ENCODE results near the gene PLCG2. TPM values are rescaled to one million over a fixed set of nuclear protein-coding genes. Genes with fewer than 3 reads are reported as not detected.

Gene PLCG2
- total RNA-seq, 2 donors from 2014 or later: 11.6 to 30.9 TPM

DNA sequence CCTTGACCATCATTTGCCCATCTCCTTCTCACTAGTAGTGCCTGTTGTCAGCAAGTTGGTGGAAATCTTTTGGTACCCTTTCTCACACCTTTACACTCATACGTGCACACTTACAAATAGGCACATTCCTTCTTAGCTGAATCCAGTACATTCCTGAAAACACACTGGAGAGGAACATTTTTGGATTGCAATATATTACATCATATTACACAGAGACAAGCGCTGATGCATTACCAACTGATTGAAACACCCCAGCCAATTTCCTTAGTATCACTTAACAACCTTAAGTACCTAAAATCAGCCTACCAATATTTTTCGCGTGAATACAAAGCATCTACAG is 64.1 kb downstream of the PLCG2 start:
- Histone ChIP-seq H3K4me1 (ENCODE audit: control insufficient read depth in 1 of 2, low read depth in 2 of 2) (no peaks in the 10 kb centered on the region), H3K27me3 (replicated peaks; ENCODE audit: insufficient read depth) (no peaks in the 10 kb centered on the region), H3K9me3 (no peaks in the 10 kb centered on the region), H3K36me3 (no peaks in the 10 kb centered on the region), H3K27ac (no peak overlapping the region), H3K4me3 (no peak overlapping the region)
- TF ChIP-seq, protein P1, sequence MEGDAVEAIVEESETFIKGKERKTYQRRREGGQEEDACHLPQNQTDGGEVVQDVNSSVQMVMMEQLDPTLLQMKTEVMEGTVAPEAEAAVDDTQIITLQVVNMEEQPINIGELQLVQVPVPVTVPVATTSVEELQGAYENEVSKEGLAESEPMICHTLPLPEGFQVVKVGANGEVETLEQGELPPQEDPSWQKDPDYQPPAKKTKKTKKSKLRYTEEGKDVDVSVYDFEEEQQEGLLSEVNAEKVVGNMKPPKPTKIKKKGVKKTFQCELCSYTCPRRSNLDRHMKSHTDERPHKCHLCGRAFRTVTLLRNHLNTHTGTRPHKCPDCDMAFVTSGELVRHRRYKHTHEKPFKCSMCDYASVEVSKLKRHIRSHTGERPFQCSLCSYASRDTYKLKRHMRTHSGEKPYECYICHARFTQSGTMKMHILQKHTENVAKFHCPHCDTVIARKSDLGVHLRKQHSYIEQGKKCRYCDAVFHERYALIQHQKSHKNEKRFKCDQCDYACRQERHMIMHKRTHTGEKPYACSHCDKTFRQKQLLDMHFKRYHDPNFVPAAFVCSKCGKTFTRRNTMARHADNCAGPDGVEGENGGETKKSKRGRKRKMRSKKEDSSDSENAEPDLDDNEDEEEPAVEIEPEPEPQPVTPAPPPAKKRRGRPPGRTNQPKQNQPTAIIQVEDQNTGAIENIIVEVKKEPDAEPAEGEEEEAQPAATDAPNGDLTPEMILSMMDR (IDR thresholded peaks at IDR 0.05): no peak
- ATAC-seq (ENCODE audit: insufficient number of reproducible peaks, low FRiP score, low read depth) (no peak), DNase-seq (ENCODE audit: low spot score) (no peak)

DNA sequence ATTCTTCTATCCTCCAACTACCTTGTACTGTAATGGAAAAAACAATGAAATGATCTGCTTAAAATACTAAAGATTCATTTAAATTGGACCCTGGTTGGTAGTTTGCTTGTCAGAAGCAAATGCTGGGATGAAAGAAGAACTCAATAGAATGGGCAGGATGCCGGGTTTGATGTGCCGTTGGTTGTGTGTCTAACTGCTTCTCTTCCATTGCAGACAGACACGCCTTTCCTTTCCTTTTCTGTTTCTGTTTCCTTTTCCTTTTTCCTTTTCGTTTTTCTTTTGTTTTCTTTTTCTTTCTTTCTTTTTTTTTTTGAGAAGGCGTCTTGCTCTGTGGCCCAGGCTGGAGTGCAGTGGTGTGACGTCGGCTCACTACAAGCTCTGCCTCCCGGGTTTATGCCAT is 64.6 kb downstream of the PLCG2 start:
- DNase-seq (ENCODE audit: low spot score) (no peak), ATAC-seq (ENCODE audit: insufficient number of reproducible peaks, low FRiP score, low read depth) (no peak)
- Histone ChIP-seq H3K27ac (no peak overlapping the region), H3K27me3 (replicated peaks; ENCODE audit: insufficient read depth) (no peaks in the 10 kb centered on the region), H3K9me3 (no peaks in the 10 kb centered on the region), H3K36me3 (no peaks in the 10 kb centered on the region), H3K4me1 (ENCODE audit: control insufficient read depth in 1 of 2, low read depth in 2 of 2) (no peaks in the 10 kb centered on the region), H3K4me3 (no peak overlapping the region)
- TF ChIP-seq, protein P1 (IDR thresholded peaks at IDR 0.05): no peak

DNA sequence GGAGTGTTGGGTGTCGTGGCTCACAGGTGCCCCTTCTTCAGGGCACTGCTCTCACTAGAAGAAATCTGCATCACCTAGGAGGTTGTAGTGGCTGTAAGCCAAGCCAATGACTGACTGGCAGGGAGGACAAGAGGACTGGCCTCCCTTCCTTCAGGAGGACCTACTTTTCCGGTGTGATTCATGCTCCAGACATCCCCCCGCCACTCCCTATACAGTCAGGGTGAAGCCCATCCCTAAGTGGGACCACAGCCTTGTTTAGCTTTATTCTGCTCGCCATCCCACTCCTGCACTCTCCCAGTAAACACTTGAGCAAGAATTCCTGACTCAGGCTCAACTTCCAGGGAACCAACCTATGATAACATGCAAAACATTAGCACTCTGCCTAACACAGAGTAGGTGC is 67.0 kb downstream of the PLCG2 start:
- no peaks in the 10 kb centered on the region for H3K27me3 ChIP-seq (replicated peaks; ENCODE audit: insufficient read depth)
- DNase-seq (ENCODE audit: low spot score) (no peak), ATAC-seq (ENCODE audit: insufficient number of reproducible peaks, low FRiP score, low read depth) (no peak)
- no peaks in the 10 kb centered on the region for H3K9me3 ChIP-seq
- no peak overlapping the region for H3K27ac ChIP-seq
- no peaks in the 10 kb centered on the region for H3K4me1 ChIP-seq (ENCODE audit: control insufficient read depth in 1 of 2, low read depth in 2 of 2)
- TF ChIP-seq, protein P1 (IDR thresholded peaks at IDR 0.05): no peak
- H3K36me3 ChIP-seq: no peaks in the 10 kb centered on the region
- H3K4me3 ChIP-seq: no peak overlapping the region

DNA sequence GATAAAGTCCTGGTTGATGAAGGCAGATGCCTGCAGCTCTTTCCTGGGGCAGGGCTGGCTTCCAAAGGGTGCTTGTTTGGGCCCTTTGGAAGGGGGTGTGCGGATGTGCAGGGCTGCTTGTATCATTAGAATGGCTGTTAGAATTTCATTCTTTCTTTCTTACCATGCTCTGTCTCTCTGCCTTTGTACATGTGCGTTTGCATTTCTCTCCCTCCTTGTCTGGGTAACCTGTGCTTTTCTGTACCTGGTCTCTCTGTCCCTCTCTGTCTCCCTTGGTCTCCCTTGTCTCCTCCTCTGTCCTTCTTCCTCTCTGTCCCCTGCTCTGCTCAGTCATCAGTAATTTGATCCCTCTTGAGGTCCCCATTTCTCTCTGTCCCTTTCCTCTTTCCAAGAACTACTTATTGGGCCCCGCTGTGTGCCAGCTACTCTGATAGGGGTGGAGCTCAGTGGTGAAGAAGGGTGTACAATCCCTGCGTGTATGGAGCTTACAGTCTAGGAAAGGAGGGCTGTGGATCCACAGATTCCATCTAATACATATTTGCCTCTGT is 69.3 kb downstream of the PLCG2 start:
- ATAC-seq (ENCODE audit: insufficient number of reproducible peaks, low FRiP score, low read depth): no peak
- Histone ChIP-seq H3K9me3 (no peaks in the 10 kb centered on the region), H3K36me3 (no peaks in the 10 kb centered on the region), H3K4me1 (ENCODE audit: control insufficient read depth in 1 of 2, low read depth in 2 of 2) (no peaks in the 10 kb centered on the region), H3K27me3 (replicated peaks; ENCODE audit: insufficient read depth) (no peaks in the 10 kb centered on the region), H3K4me3 (no peak overlapping the region), H3K27ac (no peak overlapping the region)
- TF ChIP-seq, protein P1 (IDR thresholded peaks at IDR 0.05): no peak
- no peak for DNase-seq (ENCODE audit: low spot score)

DNA sequence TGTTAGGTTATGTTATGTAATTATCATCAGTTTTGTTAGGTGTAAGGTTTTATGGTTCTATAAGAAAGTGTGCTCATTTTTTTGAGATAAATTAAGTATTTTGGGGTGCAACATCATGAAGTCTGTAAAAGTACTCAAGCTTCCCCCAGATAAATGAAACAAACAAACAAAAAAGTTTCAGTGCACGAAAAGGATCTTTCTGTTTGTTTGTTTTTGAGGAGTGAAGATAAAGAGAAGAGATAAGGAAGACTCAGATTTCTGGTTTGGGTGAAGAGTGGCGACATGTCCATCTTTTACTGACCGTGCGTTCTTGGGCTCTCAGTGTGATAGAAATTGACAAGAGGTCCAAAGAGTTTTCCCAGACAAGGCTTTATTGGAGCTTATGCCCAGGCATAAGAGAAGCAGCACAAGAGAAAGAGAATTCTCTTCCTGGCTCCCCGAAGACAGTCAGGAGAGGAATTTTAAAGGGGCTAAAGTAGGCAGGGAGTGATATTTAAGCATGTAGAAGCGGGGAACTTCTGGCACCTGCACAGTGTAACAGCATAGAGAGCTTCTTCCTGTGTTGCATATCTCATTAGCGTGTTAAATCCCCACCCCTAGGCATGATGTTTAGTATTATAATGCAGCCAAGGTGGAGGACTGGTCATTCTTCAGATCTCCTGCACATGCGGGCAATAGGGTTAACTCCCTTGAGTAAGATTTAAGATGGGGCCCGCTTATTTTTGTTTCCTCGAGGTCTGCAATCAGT is 71.3 kb downstream of the PLCG2 start:
- no peak for DNase-seq (ENCODE audit: low spot score)
- no peak for ATAC-seq (ENCODE audit: insufficient number of reproducible peaks, low FRiP score, low read depth)
- Histone ChIP-seq H3K27ac (no peak overlapping the region), H3K4me1 (ENCODE audit: control insufficient read depth in 1 of 2, low read depth in 2 of 2) (no peaks in the 10 kb centered on the region), H3K27me3 (replicated peaks; ENCODE audit: insufficient read depth) (no peaks in the 10 kb centered on the region), H3K9me3 (no peaks in the 10 kb centered on the region), H3K4me3 (no peak overlapping the region), H3K36me3 (no peaks in the 10 kb centered on the region)
- TF ChIP-seq, protein P1 (IDR thresholded peaks at IDR 0.05): no peak
